T-helper 17 cell (primary cell): ENCODE data around the gene FAM162A. TPM values are rescaled to one million over a fixed set of nuclear protein-coding genes. Genes with fewer than 3 reads are reported as not detected.
"Not testable (repeated sequence)": the region's sequence is repeated elsewhere in the genome, so short reads cannot be mapped to it uniquely, and the experiment has no call there.

ENCODE experiments used
- ATAC-seq: fragments of 150-1000 bp; cut with Tn5 transposase; 2 replicates; pipeline ENCODE4 v1.10.0; 2021; ENCODE audit warnings: mild to moderate bottlenecking, moderate library complexity
- DNase-seq, 3 donors: peaks; one replicate each; pipeline versions ENCODE4 v3.0.0 to v3.0.0-alpha.2; 2020 to 2021
- H3K9me3 ChIP-seq: one replicate; pipeline ENCODE4 v1.7.0; 2013; ENCODE audit warnings: low read length, mild to moderate bottlenecking; ENCODE audit not compliant: control insufficient read depth, poor library complexity, severe bottlenecking
- H3K27ac Mint-ChIP-seq: one replicate; pipeline ENCODE4 v1.8.0; 2022; ENCODE audit warnings: mild to moderate bottlenecking, moderate library complexity, mixed read lengths
- H3K27me3 Mint-ChIP-seq: one replicate; pipeline ENCODE4 v1.8.0; 2022; ENCODE audit warnings: mixed read lengths
- H3K36me3 Mint-ChIP-seq: one replicate; pipeline ENCODE4 v1.8.0; 2022; ENCODE audit warnings: low read depth, mixed read lengths
- H3K4me1 Mint-ChIP-seq: one replicate; pipeline ENCODE4 v1.8.0; 2022; ENCODE audit warnings: mild to moderate bottlenecking, mixed read lengths
- H3K4me3 Mint-ChIP-seq: one replicate; pipeline ENCODE4 v1.8.0; 2022; ENCODE audit warnings: mild to moderate bottlenecking, moderate library complexity, mixed read lengths
- total RNA-seq, 4 donors: library from RNA in 2 of 4; stranded (reverse) in 2 of 4; gene quantifications; one replicate each; pipeline ENCODE4 v1.2.3 and lab custom pipeline; 2022 to 2026

Gene FAM162A
- total RNA-seq, 2 donors from 2014 or later, result 18.3 to 27.6 TPM

GRCh38 chr3:122415104-122415744, 31.2 kb downstream of the FAM162A start:
- ATAC-seq, result peak; percentile 44
- Mint-ChIP-seq H3K27me3 (no peaks in the 10 kb centered on the region), H3K36me3 (peaks cover 5% of the 10 kb centered on the region), H3K4me1 (peaks cover 43% of the 10 kb centered on the region), H3K4me3 (peak overlapping the region; percentile 96), H3K27ac (peak overlapping the region; percentile 99)
- DNase-seq, result peak in 2 of 3 donors; percentile 20 to 34
- H3K9me3 ChIP-seq, result no peaks in the 10 kb centered on the region

- peaks cover 5% of the 10 kb centered on the region for H3K36me3 Mint-ChIP-seq
- peak within 1 kb of the TSS; percentile 96 for H3K4me3 Mint-ChIP-seq
- no peaks in the 10 kb centered on the region for H3K9me3 ChIP-seq
- peak within 1 kb of the TSS; percentile 99 for H3K27ac Mint-ChIP-seq
- ATAC-seq, result peak; percentile 90
- H3K27me3 Mint-ChIP-seq, result no peaks in the 10 kb centered on the region
- peaks cover 45% of the 10 kb centered on the region for H3K4me1 Mint-ChIP-seq
- DNase-seq, result peak; percentile 91 to 97 (median 95)
Observed at GRCh38 chr3:122415762-122416654, 32.0 kb downstream of the FAM162A start, which contains the start of gene WDR5B. WDR5B (minus strand) TSS chr3:122416062; CDS start chr3:122415528, 534 bp downstream.

GRCh38 chr3:122416966-122417365, 33.0 kb downstream of the FAM162A start:
- no peaks in the 10 kb centered on the region for H3K9me3 ChIP-seq
- no peaks in the 10 kb centered on the region for H3K27me3 Mint-ChIP-seq
- H3K27ac Mint-ChIP-seq, result peak overlapping the region; percentile 99
- no peak for DNase-seq
- H3K4me3 Mint-ChIP-seq, result peak overlapping the region; percentile 96
- peaks cover 43% of the 10 kb centered on the region for H3K4me1 Mint-ChIP-seq
- peaks cover 5% of the 10 kb centered on the region for H3K36me3 Mint-ChIP-seq
- no peak for ATAC-seq

- H3K9me3 ChIP-seq, result no peaks in the 10 kb centered on the region
- H3K36me3 Mint-ChIP-seq, result no peaks in the 10 kb centered on the region
- ATAC-seq, result no peak
- DNase-seq, result no peak
- H3K27ac Mint-ChIP-seq, result no peak overlapping the region
- no peak overlapping the region for H3K4me3 Mint-ChIP-seq
- H3K4me1 Mint-ChIP-seq, result peaks cover 16% of the 10 kb centered on the region
- no peaks in the 10 kb centered on the region for H3K27me3 Mint-ChIP-seq
Observed at GRCh38 chr3:122421101-122421500, 37.1 kb downstream of the FAM162A start.

GRCh38 chr3:122421836-122422235, 37.9 kb downstream of the FAM162A start:
- Mint-ChIP-seq H3K27me3 (no peaks in the 10 kb centered on the region), H3K4me3 (no peak overlapping the region), H3K27ac (no peak overlapping the region), H3K36me3 (no peaks in the 10 kb centered on the region), H3K4me1 (peaks cover 10% of the 10 kb centered on the region)
- ATAC-seq (no peak), DNase-seq (no peak)
- H3K9me3 ChIP-seq, result no peaks in the 10 kb centered on the region

GRCh38 chr3:122427857-122428471, 44.0 kb downstream of the FAM162A start:
- ATAC-seq (no peak), DNase-seq (no peak)
- no peaks in the 10 kb centered on the region for H3K9me3 ChIP-seq
- peaks cover 2% of the 10 kb centered on the region for H3K4me1 Mint-ChIP-seq
- no peak overlapping the region for H3K4me3 Mint-ChIP-seq
- peaks cover 12% of the 10 kb centered on the region for H3K36me3 Mint-ChIP-seq
- H3K27ac Mint-ChIP-seq, result peak overlapping the region; percentile 81
- H3K27me3 Mint-ChIP-seq, result no peaks in the 10 kb centered on the region

- ATAC-seq, result no peak
- Mint-ChIP-seq H3K36me3 (peaks cover 15% of the 10 kb centered on the region), H3K27ac (peak overlapping the region; percentile 11), H3K27me3 (no peaks in the 10 kb centered on the region), H3K4me1 (no peaks in the 10 kb centered on the region), H3K4me3 (no peak overlapping the region)
- no peaks in the 10 kb centered on the region for H3K9me3 ChIP-seq
- no peak for DNase-seq
Observed at GRCh38 chr3:122430371-122430770, 46.4 kb downstream of the FAM162A start.

- peaks cover 18% of the 10 kb centered on the region for H3K36me3 Mint-ChIP-seq
Observed at GRCh38 chr3:122435950-122436349, 52.0 kb downstream of the FAM162A start.

GRCh38 chr3:122443090-122443489, 59.1 kb downstream of the FAM162A start:
- peaks cover 22% of the 10 kb centered on the region for H3K36me3 Mint-ChIP-seq
- ATAC-seq, result no peak
- H3K27ac Mint-ChIP-seq, result no peak overlapping the region
- no peak for DNase-seq
- no peaks in the 10 kb centered on the region for H3K9me3 ChIP-seq
- peaks cover 6% of the 10 kb centered on the region for H3K4me1 Mint-ChIP-seq
- H3K4me3 Mint-ChIP-seq, result no peak overlapping the region
- H3K27me3 Mint-ChIP-seq, result no peaks in the 10 kb centered on the region

More at GRCh38 chr3:122435950-122436349, 52.0 kb downstream of the FAM162A start:
- ATAC-seq (no peak), DNase-seq (no peak)
- no peak overlapping the region for H3K4me3 Mint-ChIP-seq
- no peak overlapping the region for H3K27ac Mint-ChIP-seq
- peaks cover 4% of the 10 kb centered on the region for H3K9me3 ChIP-seq
- no peaks in the 10 kb centered on the region for H3K27me3 Mint-ChIP-seq
- no peaks in the 10 kb centered on the region for H3K4me1 Mint-ChIP-seq

GRCh38 chr3:122443762-122444490, 59.9 kb downstream of the FAM162A start:
- peaks cover 26% of the 10 kb centered on the region for H3K36me3 Mint-ChIP-seq
- H3K4me1 Mint-ChIP-seq, H3K9me3 ChIP-seq, H3K4me3 Mint-ChIP-seq, DNase-seq, H3K27me3 Mint-ChIP-seq, ATAC-seq: not testable (repeated sequence)
- peak overlapping the region; percentile 47 for H3K27ac Mint-ChIP-seq

- not testable (repeated sequence) for DNase-seq, H3K27me3 Mint-ChIP-seq, ATAC-seq, H3K4me3 Mint-ChIP-seq, H3K4me1 Mint-ChIP-seq, H3K9me3 ChIP-seq
- Mint-ChIP-seq H3K36me3 (peaks cover 26% of the 10 kb centered on the region), H3K27ac (peak overlapping the region; percentile 47)
Observed at GRCh38 chr3:122444491-122444887, 60.5 kb downstream of the FAM162A start.

GRCh38 chr3:122448218-122448617, 64.2 kb downstream of the FAM162A start:
- H3K4me3 Mint-ChIP-seq, DNase-seq, H3K9me3 ChIP-seq, H3K27ac Mint-ChIP-seq, H3K4me1 Mint-ChIP-seq, ATAC-seq, H3K27me3 Mint-ChIP-seq: not testable (repeated sequence)
- H3K36me3 Mint-ChIP-seq, result peaks cover 16% of the 10 kb centered on the region
